Body of pancreas (tissue), 4 donors: ENCODE data around the gene LORICRIN.

Experiments
- CTCF ChIP-seq, 7 experiments: fragments of 450-650 bp in 4 of 7; fragments of 200-600 bp in 3 of 7; sonication (generic) in 3 of 7; IDR thresholded peaks; one replicate each; pipeline ENCODE4 v1.5.1; 2016 to 2019; ENCODE audit warnings: antibody characterized with exemption in 7 of 7
- POLR2A ChIP-seq, 3 donors: fragments of 450-650 bp; IDR thresholded peaks; one replicate each; pipeline ENCODE4 v1.6.1; 2016; ENCODE audit warnings: antibody characterized with exemption in 3 of 3, mild to moderate bottlenecking in 2 of 3

DNA sequence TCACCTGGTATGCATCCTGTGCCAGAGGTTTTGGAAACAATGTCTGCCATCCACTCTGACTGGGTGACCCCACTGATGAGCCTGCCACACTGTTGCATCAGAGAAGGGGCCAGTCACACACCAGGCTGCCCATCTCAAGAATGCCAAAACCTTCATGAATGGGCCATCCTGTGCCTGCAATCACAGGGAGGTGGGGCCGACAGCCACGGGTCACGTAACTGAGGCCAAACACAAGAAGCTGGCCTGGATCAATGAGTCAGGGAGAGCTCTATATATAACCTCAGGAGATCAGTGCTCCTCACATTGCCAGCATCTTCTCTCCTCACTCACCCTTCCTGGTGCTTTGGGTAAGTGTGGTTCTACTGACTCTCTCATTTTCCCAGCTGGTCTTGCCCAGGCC, at the start of gene LORICRIN:
- TF ChIP-seq CTCF (IDR thresholded peaks at IDR 0.05) (no peak), POLR2A (IDR thresholded peaks at IDR 0.05) (no peak)
